Epithelial cell of esophagus (primary cell): Measurements from ENCODE around the gene MBNL3.

Experiments used
- DNase-seq: peaks from one replicate; pipeline ENCODE4 v3.0.0; 2010; ENCODE audit warnings: low read depth
- H3K4me3 ChIP-seq: 2 replicates; pipeline ENCODE4 v1.5.1; 2011; ENCODE audit warnings: mild to moderate bottlenecking, low read length, control low read depth
- CTCF ChIP-seq: IDR thresholded peaks from 2 replicates; pipeline ENCODE4 v1.5.1; 2011; ENCODE audit warnings: low read depth, mild to moderate bottlenecking, low read length, control low read depth, inconsistent platforms; ENCODE audit not compliant: insufficient read depth; ENCODE audit errors: missing control alignments

MBNL3 gene

GRCh38 chrX:132390792-132391191 is 98.0 kb downstream of the MBNL3 start:
- no peak for TF ChIP-seq CTCF
- no peak overlapping the region for H3K4me3 ChIP-seq
- no peak for DNase-seq

GRCh38 chrX:132389480-132389879 is 99.4 kb downstream of the MBNL3 start:
- no peak for DNase-seq
- TF ChIP-seq CTCF: no peak
- H3K4me3 ChIP-seq: no peak overlapping the region

GRCh38 chrX:132388371-132388770 is 100.5 kb downstream of the MBNL3 start:
- TF ChIP-seq CTCF: no peak
- DNase-seq: no peak

GRCh38 chrX:132384301-132384700 is 104.5 kb downstream of the MBNL3 start:
- TF ChIP-seq CTCF: no peak
- no peak for DNase-seq
- no peak overlapping the region for H3K4me3 ChIP-seq

More at GRCh38 chrX:132388371-132388770, 100.5 kb downstream of the MBNL3 start:
- H3K4me3 ChIP-seq: no peak overlapping the region

- no peak for DNase-seq
- no peak overlapping the region for H3K4me3 ChIP-seq
- TF ChIP-seq CTCF: no peak
These were observed 106.8 kb downstream of the MBNL3 start for GRCh38 chrX:132382068-132382467.

- DNase-seq: no peak
- TF ChIP-seq CTCF: no peak
- no peak overlapping the region for H3K4me3 ChIP-seq
These were observed 110.6 kb downstream of the MBNL3 start for GRCh38 chrX:132378281-132378680.

GRCh38 chrX:132375941-132376340 is 112.9 kb downstream of the MBNL3 start:
- peak; percentile 36 for TF ChIP-seq CTCF
- H3K4me3 ChIP-seq: no peak overlapping the region
- peak; percentile 16 for DNase-seq
